DMS153 treated with DMSO at 0.1 percent for 48 hours (cell line): ENCODE results near the gene HOXB5.

Experiments used
- DNase-seq: peaks from one replicate; lab custom pipeline; 2025; ENCODE audit not compliant: unreplicated experiment; lab: John Stamatoyannopoulos, UW

HOXB5 gene

DNA sequence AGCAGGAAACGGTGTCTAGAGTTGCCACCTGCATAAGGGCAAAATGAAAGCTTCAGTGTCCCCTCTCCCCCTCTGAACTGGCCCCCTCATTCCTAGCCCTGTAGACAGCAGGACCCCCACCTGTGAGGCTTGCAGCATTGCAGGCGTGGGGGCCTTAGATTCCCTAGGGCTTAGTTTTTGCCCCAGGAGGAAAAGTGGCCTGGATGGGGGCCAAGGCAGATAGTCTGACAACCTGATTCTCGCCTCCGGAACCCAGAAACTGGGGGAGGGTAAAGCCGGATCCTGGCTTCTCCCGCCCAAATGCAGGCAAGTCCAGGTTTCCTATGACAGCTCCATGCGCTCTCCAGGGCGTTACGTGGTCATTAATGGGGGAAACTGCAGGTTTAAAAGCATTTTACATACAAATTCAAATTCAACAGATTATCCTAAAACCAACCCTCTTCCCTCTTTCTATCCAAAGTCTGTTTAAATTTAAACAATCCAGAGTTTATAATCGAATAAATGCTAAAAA is 11.9 kb upstream of the HOXB5 start:
- no peak for DNase-seq

DNA sequence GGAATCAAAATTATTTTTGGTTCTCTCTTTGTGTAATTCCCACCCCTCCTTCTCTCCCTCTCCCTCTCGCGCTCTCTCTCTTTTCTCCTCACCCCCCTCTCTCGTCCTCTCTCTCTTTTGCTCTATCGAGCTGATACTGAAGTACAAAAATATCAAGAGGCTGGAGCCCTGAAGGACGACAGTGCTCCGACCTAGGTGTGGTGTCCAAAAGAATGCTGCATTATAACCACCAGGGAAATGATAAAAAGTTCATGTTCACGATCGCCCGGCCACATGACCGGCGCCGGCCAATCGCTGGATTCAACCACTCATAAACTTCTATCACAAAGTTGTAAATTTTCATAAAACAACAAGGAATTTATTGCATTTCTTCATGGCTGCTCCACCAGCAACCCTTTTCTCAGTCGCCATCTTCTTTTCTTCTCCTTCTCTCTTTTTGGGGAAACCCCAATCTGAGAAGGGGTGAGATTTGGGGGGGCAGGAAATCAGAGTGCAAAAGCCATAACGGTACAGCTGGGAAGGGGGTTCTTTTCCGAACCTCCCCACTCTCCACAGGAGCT is 11.3 kb upstream of the HOXB5 start, which contains the start of gene HOXB6:
TSS of gene HOXB6 (minus strand) at position 217 of the 560 bp plus-strand sequence. CDS start 6,836 bp downstream, outside the sequence.
- no peak for DNase-seq

DNA sequence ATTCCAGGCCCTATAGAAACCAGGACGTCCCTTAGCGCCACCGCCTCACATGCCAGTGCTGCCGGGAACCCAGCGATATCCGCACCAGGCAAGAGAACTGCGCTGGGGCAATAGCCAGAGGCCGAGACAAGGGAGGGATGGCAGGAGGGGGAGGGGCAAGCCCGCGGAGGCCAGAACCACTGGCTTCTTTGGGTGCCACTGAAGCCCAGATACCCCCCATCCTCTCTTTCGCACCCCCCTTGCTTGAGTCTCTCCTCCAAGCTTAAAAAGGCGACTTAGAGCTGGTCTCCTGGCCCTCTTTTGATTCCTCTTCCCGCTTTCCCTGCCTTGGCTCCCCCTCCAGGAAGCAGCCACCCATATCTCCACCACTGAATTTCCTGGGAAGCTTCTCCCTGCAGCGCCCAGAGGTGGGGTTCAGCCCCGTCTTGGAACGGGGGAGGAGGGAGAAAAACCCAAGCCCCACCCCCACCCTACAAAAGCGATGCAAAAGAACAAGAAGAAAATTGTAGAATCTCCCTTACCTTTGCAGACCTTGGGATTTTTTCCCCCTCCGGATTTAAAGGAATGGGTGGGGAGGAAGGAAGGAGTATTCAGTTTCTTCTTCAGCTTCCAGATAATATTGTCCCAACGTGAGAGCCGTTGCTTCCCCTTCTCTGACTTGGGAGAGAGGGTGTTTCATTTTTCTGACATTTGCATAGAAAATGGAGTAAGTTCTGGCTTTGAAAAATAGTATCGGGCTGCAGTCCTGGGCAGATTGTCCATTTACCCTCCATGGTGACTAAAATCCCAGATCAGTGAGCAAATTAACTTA is 10.6 kb upstream of the HOXB5 start:
- no peak for DNase-seq

DNA sequence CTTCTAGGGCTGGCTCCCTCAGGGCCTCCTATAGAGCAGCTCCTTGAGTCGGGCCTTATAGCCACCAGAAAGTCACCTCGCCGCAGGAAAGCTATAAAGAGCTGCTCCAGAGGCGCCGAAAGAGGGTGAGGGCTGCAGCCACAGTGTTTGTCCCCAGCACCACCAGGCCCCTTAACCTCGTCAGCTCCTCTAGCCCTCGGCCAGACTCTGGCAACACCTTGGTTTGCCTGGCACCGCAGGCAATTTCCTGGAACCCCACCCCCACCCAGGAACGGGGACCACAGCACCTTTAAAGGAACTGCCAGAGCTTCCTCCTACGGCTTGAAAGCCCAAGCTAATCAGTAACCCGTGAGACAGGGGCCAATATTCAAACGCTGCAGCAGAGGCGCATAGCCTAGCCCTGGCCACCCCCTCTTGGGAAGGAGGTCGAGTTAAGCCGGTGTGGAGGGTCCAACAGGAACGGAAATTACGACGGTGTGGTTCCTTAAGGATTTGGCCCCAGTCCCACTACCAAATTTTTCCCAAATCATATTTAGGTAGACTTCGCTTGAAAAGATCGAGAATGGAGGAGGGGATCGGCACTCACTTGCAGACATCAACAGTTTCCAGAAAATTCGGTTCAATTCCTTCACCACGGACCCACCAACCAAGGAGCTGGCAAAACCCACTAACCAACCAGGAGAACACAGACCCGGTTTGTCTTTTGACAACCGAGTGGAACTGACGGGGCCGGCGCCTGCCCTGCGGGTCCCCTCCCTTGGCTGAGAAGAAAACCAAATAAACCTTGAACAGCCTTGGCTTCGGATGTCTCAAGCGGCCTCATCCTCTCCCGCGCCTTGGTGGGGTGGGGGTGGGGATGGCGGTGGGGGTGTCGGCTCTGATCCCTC is 8.2 kb upstream of the HOXB5 start:
- DNase-seq: no peak

DNA sequence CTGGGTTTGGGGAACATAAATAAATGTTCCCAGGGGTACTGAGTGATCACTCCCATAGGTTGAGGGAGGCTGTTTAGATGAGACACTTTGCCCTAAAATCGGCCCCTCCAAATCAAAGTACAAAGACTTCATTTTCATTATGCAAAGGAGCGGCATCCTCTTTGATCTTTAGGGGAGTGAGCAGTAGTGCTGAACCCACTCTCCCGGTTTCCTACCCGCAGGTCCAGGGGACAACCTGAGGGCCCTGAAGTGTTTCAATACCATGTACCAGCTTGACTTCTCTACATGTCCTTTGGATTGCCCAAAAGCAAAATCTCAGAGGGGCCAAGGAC is 7.6 kb upstream of the HOXB5 start:
- DNase-seq: no peak

DNA sequence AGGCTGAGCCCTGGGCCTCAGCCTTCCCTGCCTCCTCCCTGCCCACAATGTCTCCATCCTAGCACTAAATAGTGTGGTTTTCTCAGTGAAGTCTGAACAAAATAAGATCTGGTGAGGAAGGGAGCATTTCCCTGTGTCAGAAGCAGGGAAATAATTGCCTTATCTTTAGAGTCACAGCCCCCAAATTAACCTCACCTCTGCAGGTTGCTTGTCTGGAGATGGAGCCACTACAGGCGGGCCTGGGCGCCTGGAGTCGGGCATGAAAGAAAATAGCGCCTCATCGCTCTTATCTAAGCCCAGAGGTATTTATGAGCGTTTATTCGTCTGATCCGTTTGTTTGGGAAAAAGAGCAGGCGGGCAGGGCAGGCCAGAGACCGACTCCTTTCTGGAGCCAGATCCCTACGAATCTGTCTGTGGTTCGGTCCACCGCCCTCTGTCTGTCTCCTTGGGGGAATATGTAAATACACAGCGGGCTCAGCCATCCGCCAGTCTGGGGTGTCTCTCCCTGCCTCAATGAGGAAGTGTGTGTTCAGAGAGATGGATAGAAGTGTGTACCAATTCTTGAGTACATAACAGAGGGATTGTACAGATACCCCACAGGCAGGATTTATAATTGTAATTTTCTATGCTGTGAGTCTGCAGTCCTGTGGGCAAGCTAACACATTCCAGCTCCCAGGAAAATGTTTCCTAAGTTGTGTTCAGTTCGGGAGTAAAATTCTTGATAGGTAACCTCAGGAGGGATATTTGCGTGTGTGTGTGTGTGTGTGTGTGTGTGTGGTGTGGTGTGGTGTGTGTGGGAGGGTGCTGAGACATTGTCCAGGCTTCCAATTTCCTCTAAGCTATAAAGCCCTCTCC is 6.9 kb upstream of the HOXB5 start:
- peak; percentile 35 for DNase-seq

DNA sequence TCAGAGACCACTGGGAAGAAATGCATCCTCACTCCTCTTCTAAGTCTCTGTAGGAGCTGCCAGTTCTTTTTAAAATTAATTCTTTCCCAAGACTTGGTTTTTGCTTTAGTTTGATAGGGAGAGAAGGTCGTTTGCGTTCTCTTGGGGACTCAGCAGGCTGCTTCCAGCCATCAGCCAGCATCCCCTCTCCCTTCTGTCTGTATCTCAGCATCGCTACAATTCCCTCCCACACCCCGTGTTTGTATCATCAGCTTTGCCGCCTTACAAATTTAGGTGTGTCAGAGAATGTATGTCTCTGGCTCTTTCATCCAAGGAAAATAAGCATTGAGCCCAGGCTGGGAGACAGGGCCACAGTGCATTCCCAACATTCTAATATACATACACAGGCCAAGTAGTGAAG is 5.8 kb upstream of the HOXB5 start:
- DNase-seq: no peak

DNA sequence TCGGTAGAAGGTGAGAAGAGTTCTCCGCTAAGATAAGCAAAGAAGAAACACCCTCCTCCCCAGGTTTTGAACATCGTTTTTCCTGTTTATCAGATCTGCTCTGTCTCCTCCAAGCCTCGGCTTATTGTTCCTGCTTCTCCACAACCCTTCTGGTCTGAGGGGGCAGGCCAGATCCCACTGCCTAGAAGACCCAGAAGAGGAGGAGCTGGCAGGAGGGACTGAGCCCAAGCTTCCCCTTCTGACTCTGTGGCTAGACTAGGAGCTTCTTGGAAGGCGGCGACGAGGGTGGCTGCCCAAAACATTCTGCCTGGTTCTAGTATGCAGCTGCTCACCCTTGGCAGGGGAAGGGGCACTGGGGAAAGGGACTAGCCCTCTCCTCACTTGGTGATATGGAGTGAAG is 5.2 kb upstream of the HOXB5 start:
- DNase-seq: no peak

DNA sequence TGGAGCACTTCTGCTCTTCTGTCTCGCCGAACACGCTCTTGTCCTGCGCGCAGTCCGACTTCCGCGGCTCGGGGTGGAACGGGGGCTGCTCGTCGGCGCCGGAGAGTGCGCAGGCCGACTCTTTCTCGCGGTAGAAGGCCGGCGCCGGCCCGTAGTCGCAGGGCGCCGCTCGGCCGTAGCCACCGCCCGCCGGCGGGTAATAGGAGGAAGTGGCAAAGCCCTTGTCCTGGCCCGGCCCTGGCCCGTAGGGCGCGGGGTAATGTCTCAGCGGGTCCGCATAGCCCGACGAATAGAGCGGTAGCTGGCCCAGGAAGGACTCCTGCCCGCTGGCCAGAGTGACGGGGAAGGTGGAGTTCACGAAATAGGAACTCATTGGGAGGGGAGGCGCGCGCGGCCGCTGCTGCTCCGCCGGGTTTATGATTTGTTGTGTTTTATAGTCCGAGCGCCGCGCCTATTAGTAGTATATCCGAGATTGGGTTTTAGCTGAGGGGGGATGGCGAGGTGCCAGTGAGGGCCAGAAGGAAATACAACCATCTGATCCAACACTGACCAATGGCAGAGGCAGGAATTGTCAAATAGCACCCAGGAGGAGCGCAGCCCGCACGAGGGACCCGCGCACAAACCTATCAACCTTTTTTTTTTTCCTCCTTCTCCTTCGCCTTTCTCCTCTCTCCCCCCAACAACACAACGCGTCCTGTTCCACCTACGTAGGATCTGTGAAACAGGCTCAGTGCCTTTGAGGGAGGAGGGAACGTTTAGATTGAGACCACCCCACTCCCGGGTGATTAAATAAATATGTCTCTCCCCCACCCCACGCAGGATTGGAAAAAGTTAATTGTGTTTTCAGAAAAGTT is 4.4 kb upstream of the HOXB5 start:
- DNase-seq: peak; percentile 57

DNA sequence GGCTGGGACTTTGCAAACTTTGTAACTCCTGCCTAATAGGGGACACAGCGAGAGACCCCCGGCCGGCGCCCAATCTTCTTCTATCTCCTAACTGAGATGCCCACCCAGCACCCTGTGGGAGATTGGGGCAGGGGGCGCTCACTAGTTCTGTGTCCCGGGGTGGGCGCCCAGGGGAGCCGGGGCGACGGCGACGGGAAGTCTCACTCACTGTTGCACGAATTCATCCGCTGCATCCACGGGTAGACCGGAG is 3.9 kb upstream of the HOXB5 start:
- DNase-seq: no peak

DNA sequence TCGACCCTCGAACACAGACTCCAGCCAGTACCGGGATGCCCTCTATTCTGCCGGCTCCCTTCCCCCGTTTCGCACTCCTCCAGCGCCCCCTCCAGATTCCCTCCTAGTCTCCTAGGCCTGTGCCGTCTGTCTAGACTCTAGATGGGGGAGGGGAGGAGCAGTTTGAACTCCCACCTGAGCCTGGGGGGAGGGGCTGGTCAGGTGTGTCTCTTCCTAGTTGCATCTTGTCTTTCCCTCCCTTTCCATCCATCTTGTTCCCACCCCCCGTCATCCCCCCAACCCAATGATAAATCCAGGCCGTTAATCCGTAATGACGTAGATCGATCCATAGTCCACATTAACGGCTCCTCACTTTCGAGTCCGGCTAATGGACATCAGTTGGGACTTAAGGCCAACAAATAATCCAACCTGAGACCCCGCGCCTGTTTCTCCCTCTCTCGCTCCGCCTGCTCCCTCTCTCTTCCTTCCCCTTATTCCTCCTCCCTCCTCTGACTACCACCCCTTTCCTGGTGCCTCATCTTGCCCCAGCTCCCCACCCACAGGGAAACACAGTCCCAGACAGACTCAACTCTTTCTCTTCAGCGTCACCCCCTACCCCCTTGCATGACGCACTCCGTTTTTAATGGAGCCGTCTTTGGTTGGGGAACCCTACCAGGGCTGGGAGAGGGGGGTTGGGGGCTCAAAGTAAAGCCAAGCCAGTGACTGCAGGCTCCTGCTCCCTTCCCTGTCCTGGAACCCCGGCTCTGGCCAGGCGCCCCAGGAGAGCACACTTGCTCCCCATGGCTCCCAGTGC is 3.4 kb upstream of the HOXB5 start:
- no peak for DNase-seq

DNA sequence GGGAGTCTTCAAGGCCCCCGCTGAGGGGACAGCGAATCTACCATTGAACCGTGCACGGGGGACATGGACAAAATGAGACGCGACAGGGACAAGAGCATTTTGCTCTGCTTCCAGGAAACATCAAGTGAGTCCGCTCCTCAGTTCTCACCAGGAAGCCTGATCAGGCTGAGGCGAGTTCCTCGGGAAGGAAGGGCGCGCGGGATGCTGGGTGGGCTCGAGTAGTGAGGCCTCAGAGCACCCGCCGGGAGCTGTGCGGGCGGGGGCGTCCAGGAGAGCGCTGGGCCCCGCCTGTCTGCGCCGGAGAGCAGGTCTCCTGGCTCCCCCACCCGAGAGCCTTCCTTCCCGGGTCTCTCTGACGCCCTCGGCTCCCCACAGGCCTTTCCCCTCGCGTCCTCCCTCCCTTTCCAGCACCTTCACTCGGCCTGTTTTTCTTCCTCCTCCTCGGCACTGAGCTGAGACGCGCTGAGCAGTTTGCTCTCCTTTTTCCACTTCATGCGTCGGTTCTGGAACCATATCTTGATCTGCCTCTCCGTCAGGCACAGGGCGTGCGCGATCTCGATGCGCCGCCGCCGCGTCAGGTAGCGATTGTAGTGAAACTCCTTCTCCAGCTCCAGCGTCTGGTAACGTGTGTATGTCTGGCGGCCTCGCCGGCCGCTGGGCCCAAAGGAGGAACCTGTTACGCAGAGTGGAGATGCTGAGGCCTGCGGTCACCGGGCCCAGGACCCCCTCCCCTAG is 2.6 kb upstream of the HOXB5 start:
- DNase-seq: no peak

DNA sequence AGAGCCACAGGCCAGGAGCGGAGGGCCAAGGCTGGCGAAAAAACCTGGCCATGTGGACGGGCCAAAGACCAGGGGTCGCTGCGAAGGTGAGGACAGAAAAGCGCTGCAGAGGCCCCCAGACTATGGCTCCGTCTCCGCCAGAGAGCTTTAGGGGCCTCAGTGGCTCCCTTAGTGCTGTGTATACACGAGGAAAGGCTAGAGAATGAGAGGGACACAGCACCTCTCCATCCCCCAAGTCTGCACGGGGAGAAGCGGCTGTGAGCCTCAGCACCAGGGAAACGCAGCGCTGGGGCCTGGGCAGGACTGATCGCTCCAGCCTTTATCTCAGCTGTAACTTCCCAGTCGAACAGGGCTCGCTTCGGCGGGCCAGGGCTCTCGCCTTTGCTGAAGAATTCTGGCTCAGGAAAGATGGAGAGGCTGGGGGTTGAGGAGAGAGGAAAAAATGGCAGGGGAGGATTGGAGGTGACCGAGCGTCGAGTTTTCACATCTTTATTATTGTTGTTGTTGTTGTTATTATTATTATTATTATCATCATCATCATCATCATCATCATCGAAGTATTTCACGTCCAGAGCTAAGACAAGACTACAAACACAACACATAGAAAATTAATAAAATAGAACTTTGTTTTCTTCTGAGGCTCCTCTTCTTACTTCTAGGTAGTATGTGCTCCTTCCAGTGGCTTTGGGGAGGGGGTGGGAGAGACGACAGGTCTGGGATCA is 1.9 kb upstream of the HOXB5 start:
- DNase-seq: no peak

DNA sequence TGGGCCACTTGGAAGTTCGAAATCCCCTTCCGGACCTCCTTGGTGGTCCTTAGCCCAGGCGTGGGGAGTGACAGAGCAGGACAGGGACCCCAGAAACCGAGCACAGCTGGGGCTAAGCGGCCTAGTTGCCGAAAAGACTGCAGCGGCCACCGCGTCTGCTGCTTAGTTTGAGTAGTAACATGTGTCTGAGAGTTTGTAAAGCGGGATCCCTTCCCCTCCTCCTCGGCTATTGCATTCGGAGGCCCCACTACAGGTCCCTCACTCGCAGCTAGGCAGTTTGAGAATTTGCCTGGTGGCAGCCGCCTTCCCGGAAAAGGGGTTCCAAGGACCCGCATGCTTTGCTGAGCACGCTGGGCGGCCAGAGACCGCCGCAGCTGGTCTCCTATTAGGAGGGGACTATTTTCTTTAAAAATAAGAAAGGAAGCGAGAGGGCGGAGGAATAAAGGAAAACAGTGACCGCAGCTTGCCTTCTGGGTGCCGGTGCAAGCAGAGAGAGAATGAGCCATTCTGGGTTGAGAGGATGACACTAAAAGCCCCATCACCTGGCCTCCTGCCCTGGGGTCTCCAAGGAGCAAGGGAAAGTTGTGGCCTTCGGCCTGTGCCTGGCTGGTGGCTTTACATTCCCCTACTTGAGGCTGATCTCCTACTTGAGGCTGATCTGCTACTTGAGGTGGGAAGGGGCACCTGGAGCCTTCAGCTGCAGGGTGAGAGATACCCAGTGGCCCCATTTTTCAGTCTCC is 1.1 kb upstream of the HOXB5 start:
- DNase-seq: no peak

DNA sequence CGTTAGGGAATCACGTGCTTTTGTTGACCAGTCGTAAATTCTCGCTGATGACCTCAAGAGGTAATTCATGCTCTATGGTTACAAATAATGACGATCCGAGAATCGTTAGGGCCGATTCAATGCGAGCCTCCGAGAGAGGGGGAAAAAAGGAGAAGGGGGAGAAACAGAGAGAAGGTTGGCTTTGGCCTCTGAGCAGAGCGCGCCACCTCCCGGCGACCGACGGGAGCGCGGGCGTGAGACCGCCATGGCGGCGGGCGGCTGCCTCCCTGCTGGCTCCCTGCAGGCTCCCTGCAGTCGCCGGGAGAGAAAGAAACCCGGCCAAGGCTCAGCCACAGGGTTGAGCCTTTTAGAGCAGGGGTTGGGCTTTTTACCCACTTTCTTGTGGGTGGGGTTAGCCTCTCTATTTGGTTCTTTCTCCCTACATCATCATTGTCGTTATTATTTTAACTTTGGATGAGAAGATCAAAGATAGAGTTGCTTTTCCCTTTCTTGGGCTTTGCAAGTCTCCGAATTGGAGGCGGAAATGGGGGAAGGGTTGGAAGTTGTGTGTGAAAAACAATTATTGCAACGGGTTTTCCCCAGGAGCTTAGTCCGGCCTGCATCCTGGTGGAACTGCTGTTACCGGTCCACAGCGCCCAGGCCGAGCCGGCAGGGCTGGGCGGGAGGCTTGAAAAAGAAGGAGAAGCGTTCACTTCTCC is 410 bp upstream of the HOXB5 start:
- DNase-seq: peak; percentile 96

DNA sequence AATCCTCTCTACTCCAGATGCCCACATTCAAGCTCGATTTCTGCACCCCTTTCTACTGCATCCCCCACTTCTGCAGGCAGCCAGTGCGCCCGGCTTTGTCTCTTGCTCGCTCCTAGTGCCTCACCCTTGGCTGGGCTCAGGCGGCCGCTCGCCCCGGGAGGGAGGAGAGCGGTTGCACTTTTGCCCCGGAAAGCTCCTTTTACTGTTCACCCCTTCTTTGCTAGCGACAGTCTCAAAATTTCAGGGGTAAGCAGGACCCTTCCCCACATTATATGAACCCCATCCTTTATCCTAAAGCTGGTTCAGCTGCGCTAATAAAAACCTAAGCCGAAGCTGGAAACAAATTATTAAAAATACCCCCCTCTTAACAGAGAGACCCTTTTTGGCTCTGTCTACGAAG is 1.0 kb downstream of the HOXB5 start:
- no peak for DNase-seq

DNA sequence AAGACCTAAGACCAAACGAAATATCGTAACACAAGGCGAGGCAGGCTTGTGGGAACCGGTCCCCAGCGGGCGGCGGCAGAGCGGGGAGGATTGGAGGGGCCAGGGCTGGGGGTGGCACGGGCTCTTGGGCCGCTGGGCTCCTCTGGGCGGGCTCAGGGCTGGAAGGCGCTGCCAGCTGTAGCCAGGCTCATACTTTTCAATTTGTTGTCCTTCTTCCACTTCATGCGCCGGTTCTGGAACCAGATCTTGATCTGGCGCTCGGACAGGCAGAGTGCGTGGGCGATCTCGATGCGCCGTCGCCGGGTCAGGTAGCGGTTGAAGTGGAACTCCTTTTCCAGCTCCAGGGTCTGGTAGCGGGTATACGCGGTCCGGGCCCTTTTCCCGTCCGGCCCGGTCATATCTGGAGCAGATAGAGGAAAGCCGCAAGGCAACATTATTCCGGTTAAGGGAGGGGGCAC is 1.5 kb downstream of the HOXB5 start:
- DNase-seq: no peak
